CD4-positive, alpha-beta T cell treated with Interleukin-2 at 100 ng/mL for 4 hours (primary cell): ENCODE data around the gene GLIS1.

ENCODE experiments used
- DNase-seq: peaks from one replicate; pipeline ENCODE4 v3.0.0-alpha.2; 2020; ENCODE audit warnings: low spot score

GLIS1 gene

GRCh38 chr1:53693773-53694717, 44.9 kb downstream of the GLIS1 start:
- DNase-seq, result no peak

- DNase-seq, result no peak
Measured at GRCh38 chr1:53693339-53693738, 45.6 kb downstream of the GLIS1 start.

GRCh38 chr1:53691326-53691725, 47.6 kb downstream of the GLIS1 start:
- no peak for DNase-seq

- DNase-seq, result no peak
Measured at GRCh38 chr1:53690411-53690810, 48.6 kb downstream of the GLIS1 start.

GRCh38 chr1:53689736-53690326, 49.1 kb downstream of the GLIS1 start:
- no peak for DNase-seq

- no peak for DNase-seq
Measured at GRCh38 chr1:53689223-53689622, 49.7 kb downstream of the GLIS1 start.

- no peak for DNase-seq
Measured at GRCh38 chr1:53688381-53689102, 50.4 kb downstream of the GLIS1 start.

GRCh38 chr1:53687901-53688300, 51.1 kb downstream of the GLIS1 start:
- no peak for DNase-seq

- no peak for DNase-seq
Measured at GRCh38 chr1:53687426-53687825, 51.5 kb downstream of the GLIS1 start.

GRCh38 chr1:53686965-53687267, 52.0 kb downstream of the GLIS1 start:
- DNase-seq, result no peak

- DNase-seq, result no peak
Measured at GRCh38 chr1:53686091-53686964, 52.6 kb downstream of the GLIS1 start.

GRCh38 chr1:53685272-53686051, 53.5 kb downstream of the GLIS1 start:
- DNase-seq, result no peak

- DNase-seq, result no peak
Measured at GRCh38 chr1:53684741-53685140, 54.2 kb downstream of the GLIS1 start.

GRCh38 chr1:53683986-53684740, 54.8 kb downstream of the GLIS1 start:
- DNase-seq, result no peak

GRCh38 chr1:53682881-53683280, 56.1 kb downstream of the GLIS1 start:
- no peak for DNase-seq

GRCh38 chr1:53681977-53682685, 56.8 kb downstream of the GLIS1 start:
- peak; percentile 12 for DNase-seq

GRCh38 chr1:53681351-53681976, 57.5 kb downstream of the GLIS1 start:
- DNase-seq, result no peak

- DNase-seq, result no peak
Measured at GRCh38 chr1:53680868-53681267, 58.1 kb downstream of the GLIS1 start.
